ENCODE results near the gene NHS.
"Not testable (repeated sequence)": the region's sequence is repeated elsewhere in the genome, so short reads cannot be mapped to it uniquely, and the experiment has no call there.

The NHS gene

GRCh38 chrX:17496407-17496806 is 121.4 kb downstream of the NHS start:
- no peak for DNase-seq (ENCODE audit: low read depth)

- DNase-seq (ENCODE audit: low read depth) = no peak
Observed at GRCh38 chrX:17497193-17497592, 122.2 kb downstream of the NHS start.

- no peak for DNase-seq (ENCODE audit: low read depth)
Observed at GRCh38 chrX:17499512-17499911, 124.5 kb downstream of the NHS start.

DNA sequence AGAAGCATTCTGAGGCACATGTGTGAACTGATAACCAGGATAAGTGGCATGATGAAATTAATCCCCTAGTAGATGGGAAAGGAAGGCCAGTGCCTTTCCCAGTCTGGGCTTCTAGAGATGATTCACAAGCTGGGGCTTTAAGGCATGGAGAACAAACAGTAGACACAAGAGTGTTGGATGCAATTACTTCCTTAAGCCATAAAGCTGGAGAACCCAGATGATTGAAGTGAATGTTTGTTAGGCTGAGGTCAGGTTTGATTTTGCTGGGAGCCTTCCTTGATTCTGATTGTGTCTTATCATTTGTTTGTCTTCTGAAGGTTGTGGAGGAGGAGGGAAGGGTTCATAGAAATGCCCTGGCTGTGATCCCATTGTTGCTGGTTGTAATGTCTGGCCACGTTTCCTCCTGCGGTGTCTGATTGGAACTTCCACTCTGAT is 125.2 kb downstream of the NHS start:
- no peak for DNase-seq (ENCODE audit: low read depth)

DNA sequence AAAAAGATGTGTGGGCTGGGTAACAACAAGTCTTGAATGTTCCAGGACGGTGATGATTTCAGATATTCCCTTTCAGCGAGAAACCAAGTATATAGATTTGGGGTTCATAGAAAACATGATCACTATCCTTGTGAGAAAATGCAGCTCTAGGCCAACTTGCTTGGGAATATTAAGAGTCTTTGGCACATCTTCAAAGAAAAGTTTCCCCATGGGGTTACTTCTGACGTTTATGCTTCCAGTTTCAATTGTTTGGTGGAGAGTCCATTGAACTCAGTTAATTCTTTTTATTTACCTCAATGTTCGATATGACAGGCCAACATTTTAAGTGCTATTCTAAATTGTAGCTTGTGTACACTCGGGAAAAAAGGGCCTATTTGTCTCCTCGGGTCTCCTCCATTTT is 126.7 kb downstream of the NHS start:
- DNase-seq (ENCODE audit: low read depth) = no peak

GRCh38 chrX:17506352-17506751 is 131.4 kb downstream of the NHS start:
- not testable (repeated sequence) for DNase-seq (ENCODE audit: low read depth)

DNA sequence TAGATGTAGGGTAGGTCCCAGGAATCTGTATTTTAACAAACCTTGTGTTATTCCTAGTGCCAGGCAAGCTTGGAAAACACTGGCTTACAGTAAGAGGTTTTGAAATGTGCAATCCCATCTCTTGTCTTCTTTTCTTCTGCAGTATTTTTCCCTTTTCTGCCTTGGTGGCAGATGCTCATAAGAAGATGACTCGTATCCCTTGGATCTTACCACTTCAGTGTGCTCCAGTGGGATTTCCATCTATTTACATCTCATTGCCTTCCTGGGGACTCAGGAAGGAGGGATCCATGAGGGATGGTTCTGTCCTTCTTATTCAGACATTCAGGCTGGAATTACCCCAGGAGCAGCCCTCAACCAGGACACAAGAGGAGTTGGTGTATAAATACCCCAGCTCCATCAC is 136.6 kb downstream of the NHS start:
- DNase-seq (ENCODE audit: low read depth) = no peak

DNA sequence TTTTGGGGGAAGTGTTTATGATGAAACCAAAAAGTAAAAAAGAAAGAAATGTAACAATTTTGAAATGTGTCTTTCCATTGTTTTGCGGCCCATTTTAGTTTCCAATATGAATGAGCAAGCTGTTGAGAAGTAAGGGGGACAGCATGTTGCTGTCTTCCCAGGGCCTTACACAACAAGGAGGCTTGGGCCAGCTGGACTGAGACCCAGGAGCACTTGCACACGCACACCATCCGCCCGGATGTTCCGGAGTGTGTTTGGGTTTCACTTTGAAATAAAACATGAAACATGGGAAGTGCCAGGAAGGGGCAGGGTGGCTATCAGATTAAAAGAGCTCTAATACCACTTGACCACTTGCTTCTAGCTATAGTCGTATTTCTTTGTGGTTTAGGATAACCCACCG is 144.4 kb downstream of the NHS start:
- DNase-seq (ENCODE audit: low read depth) = no peak

- no peak for DNase-seq (ENCODE audit: low read depth)
Observed at GRCh38 chrX:17520016-17520615, 145.1 kb downstream of the NHS start.

- DNase-seq (ENCODE audit: low read depth) = no peak
Observed at GRCh38 chrX:17521871-17522693, 147.1 kb downstream of the NHS start.

GRCh38 chrX:17525266-17525665 is 150.3 kb downstream of the NHS start:
- no peak for DNase-seq (ENCODE audit: low read depth)

DNA sequence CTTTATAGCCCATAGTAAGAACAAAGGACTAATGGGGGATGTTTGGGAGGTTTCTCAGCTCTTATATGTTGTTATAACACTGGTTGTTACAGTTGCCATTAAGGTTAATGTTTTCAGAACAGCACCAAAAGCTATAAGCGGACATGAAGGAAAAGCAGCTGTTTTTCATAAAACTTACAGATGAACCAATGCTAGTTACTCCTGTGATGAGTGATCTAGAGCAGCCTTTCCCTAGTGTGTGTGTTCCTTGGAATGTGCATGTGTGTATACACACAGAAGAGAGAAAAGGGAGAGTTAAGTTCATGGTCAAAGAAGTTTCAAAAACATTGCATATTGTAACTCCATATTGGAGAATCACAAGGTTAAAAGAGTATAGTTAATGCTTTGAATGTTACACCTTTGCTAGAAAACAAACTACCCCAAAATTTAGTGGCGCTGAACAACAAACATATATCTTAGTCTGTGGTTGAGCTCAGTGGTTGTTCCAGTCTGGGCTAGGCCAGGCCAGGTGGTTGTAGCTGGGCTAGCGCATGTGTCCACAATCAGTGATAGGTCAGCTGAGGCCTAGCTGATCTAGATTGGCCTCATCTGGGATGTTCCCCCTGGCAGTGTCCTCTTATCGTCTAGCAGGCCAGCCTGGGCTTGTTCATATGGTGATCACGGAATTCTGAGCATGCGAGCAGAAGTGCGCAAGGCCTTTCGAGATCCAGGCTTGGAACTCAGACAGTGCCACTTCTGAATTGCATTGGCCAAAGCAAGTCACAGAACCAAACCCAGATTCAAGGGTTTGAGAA is 151.0 kb downstream of the NHS start:
- DNase-seq (ENCODE audit: low read depth) = no peak

GRCh38 chrX:17527135-17527701 is 152.2 kb downstream of the NHS start:
- DNase-seq (ENCODE audit: low read depth) = no peak

DNA sequence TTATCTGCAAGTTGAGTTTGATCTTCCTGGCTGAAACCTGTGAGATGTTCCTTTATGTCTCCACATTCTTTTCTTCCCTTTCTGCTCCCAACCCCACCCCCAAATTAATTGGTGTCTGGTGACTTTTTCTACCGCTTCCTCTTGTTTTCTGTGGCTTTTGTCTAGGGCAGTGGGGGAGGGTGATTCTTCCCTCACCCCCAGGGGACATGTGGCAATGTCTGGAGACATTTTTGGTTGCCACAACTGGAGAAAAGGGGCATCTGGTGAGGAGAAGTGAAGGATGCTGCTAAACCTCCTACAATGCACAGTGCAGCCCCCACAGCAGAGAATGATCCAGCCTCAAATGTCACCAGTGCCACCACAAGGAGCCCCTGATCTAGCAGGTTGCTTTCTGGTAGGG is 152.9 kb downstream of the NHS start:
- DNase-seq (ENCODE audit: low read depth) = no peak

DNA sequence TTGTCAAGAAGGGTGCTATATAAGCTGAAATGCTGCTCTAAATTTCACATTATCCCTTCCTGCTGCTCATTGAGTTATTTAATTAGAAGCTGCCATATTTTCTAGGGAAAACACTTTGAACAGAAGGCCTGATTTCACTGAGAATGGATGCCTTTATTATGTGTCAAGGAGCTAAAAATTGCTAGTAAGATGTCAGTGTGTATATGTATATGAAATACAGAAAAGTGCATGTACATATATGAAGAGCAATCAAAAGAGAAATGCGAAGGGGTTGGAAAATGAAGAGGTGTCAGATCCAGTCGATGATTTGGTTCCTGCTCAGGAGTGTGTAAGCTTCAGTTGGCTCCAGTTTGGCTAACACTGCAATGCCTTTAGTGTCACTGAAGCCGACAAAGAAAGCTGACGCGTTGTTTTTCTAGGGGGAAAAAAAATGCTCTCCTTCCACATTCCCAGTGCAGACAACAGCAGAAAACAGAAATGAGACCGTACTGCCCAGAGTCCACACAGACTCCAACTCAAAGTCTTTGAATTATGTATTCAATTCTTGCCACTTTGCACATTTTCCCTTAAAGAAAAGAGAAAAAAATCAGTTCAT is 154.2 kb downstream of the NHS start:
- no peak for DNase-seq (ENCODE audit: low read depth)

DNA sequence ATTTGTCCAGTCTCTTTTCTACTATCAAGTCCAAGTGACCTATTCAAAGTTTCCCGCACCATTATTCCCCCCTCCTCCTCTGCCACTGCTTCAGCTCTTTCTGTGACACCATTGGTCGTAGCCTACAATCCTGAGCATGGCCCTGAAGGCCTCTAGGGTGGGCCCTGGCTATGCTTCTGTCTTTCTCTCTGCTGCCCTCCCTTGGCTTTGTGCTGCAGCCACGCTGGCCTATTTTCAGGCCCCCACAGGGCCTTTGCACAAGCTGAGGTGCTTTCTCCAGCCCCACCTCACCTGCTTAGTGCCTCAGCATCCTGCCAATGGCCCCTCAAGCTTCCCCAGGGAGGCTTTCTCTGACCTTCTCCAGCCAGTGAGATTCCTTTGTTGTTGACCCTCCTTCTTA is 156.5 kb downstream of the NHS start:
- DNase-seq (ENCODE audit: low read depth) = no peak

DNA sequence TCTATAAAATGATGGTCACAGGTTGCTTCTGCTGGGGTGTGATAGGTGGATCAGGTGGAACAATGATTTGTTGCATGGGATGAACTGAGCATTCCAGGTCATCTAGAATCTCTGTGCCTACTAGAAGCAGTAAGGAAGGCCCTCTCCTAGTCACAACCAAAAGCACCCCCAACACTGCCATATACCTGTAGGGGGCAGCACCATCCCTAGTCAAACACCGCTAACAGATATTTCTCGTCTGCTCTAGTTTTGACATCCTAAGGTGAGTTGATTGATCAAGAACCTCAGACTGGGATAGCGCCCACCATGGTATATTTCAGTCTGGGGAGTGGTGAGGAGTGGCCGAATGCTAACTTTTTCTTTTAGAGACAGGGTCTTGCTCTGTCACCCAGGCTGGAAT is 160.2 kb downstream of the NHS start:
- DNase-seq (ENCODE audit: low read depth) = peak; percentile 1

DNA sequence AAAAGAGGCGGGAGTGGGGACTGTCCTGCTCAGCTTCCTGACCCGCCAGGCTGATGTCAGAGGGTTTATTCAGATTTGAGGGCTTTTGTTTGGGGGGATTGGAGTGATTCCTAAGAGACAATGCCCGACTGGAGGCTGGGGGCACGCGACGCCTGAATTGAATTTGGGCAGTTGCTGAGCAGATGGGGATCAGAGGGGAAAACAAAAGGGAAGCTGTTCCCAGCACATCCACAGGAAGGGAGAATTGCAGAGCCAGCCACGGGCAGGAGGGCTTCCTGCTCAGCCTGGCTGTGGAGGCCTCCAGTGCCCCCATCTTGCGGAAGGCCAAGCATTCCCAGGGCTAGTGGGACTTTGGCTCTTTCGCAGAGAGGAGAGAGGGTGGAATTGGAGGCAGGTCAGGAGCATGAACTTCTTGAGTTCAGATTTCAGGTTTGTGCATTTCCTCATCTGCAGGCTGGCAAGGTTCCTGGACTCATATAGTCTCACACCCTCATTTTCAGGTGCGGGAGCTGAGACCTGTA is 162.8 kb downstream of the NHS start:
- DNase-seq (ENCODE audit: low read depth) = no peak

DNA sequence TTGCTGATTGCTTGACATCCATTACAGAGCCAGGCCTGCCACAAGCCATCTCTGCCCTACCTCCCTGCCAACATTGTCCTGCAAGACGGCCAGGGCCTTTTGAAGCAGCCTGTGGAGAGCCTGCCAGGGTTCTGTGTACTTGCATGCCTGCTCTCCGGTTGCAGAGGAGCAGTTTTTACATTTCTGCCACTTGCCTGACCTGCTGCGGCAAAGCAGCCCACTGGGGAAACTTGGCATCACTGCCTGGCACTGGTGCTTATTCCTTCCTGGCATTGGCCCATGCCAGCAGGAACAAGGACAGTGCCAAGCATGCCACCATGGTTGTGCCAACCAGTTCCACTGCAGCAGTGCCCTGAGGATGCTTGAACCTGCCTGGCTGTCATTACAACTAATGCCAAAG is 167.1 kb downstream of the NHS start:
- no peak for DNase-seq (ENCODE audit: low read depth)

- no peak for DNase-seq (ENCODE audit: low read depth)
Observed at GRCh38 chrX:17544821-17545220, 169.8 kb downstream of the NHS start.

GRCh38 chrX:17546356-17546755 is 171.4 kb downstream of the NHS start:
- no peak for DNase-seq (ENCODE audit: low read depth)

GRCh38 chrX:17547658-17548057 is 172.7 kb downstream of the NHS start:
- DNase-seq (ENCODE audit: low read depth) = no peak

All from activated T-helper 9 cell treated with anti-CD3 and anti-CD28 coated beads, Interleukin-2, amount 50 U/mL, for 16 hours (primary cell).